BJ (cell line): ENCODE measurements around the gene PCED1B. TPM values are rescaled to one million over a fixed set of nuclear protein-coding genes. Genes with fewer than 3 reads are reported as not detected.
"Not testable (repeated sequence)": the region's sequence is repeated elsewhere in the genome, so short reads cannot be mapped to it uniquely, and the experiment has no call there.

ENCODE experiments used
- CTCF ChIA-PET: fragments of 350-600 bp; formaldehyde crosslinking; extraction: SDS; loops from one replicate; lab custom pipeline; 2021; ENCODE audit warnings: antibody characterized with exemption, inconsistent platforms; lab: Yijun Ruan, JAX
- POLR2A ChIA-PET: fragments of 300-600 bp; sonication (Branson Sonifier 250); formaldehyde crosslinking; extraction: SDS; loops from one replicate; lab custom pipeline; 2021; ENCODE audit warnings: antibody characterized with exemption; lab: Charles Lee
- DNase-seq: peaks from one replicate; pipeline ENCODE4 v3.0.0-alpha.2; 2011; ENCODE audit warnings: low read depth
- H3K27me3 ChIP-seq: 2 replicates; pipeline ENCODE4 v1.6.0; 2011; ENCODE audit warnings: low read length; ENCODE audit not compliant: control insufficient read depth, insufficient read depth
- H3K36me3 ChIP-seq: 2 replicates; pipeline ENCODE4 v1.5.1; 2011; ENCODE audit warnings: low read length; ENCODE audit not compliant: control insufficient read depth, insufficient read depth
- H3K4me3 ChIP-seq: 2 replicates; pipeline ENCODE4 v1.5.1; 2011; ENCODE audit warnings: low read depth, mild to moderate bottlenecking, control low read depth, low read length
- polyA plus RNA-seq: library from polyadenylated mRNA; depleted of rRNA; stranded (reverse); fragments of >200 nt; gene quantifications from 2 replicates; pipeline ENCODE4 v1.2.3, GENCODE V29; 2011
- TF ChIP-seq, protein P1 (sequence below): IDR thresholded peaks from 2 replicates; pipeline ENCODE4 v1.5.1; 2011; ENCODE audit warnings: low read depth, mild to moderate bottlenecking, control low read depth, inconsistent platforms, low read length, moderate library complexity; ENCODE audit not compliant: insufficient read depth

Gene PCED1B
- polyA plus RNA-seq, 1 experiment = 7.8 TPM

DNA sequence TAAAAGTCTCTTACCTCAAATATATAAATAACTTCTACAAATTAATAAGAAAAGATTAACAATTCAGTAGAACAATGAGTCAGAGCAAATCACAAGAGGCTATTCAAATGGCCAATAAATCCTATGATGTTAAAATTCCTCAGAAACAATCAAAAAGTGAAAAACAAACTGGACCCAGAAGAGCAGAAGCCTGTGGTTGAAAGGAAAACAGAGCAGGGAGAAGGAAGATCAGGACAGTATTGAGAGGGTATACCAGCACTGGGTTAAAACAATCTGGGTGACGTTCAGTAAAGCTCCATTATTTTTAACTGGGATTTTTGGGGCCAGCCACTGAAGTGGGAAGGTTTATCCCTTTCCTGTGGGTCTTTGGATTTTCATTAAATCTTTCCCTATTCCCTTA is 39.7 kb upstream of the PCED1B start:
- Histone ChIP-seq H3K4me3 (no peak overlapping the region), H3K27me3 (no peaks in the 10 kb centered on the region), H3K36me3 (no peaks in the 10 kb centered on the region)
- DNase-seq = no peak
- ChIA-PET CTCF (no interaction called here), POLR2A (no interaction called here)
- TF ChIP-seq, protein P1, sequence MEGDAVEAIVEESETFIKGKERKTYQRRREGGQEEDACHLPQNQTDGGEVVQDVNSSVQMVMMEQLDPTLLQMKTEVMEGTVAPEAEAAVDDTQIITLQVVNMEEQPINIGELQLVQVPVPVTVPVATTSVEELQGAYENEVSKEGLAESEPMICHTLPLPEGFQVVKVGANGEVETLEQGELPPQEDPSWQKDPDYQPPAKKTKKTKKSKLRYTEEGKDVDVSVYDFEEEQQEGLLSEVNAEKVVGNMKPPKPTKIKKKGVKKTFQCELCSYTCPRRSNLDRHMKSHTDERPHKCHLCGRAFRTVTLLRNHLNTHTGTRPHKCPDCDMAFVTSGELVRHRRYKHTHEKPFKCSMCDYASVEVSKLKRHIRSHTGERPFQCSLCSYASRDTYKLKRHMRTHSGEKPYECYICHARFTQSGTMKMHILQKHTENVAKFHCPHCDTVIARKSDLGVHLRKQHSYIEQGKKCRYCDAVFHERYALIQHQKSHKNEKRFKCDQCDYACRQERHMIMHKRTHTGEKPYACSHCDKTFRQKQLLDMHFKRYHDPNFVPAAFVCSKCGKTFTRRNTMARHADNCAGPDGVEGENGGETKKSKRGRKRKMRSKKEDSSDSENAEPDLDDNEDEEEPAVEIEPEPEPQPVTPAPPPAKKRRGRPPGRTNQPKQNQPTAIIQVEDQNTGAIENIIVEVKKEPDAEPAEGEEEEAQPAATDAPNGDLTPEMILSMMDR = no peak

DNA sequence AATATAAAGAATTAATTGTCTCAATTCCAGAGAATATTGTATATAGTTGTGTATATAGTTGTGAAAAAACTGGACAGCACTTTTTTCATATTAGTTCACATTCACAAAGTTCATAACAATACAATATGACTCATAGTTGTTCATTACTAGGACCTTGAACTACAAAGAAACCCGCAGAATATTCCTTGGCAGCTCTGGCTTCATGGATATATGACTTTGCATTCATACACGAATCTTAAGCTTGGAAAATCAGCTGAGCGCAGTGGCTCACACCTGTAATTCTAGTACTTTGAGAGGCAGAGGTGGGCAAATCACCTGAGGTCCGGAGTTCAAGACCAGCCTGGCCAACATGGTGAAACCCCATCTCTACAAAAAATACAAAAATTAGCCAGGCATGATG is 38.1 kb upstream of the PCED1B start:
- no peaks in the 10 kb centered on the region for H3K36me3 ChIP-seq
- ChIA-PET POLR2A (no interaction called here), CTCF (no interaction called here)
- no peak overlapping the region for H3K4me3 ChIP-seq
- DNase-seq = no peak
- TF ChIP-seq, protein P1 = no peak
- no peaks in the 10 kb centered on the region for H3K27me3 ChIP-seq

DNA sequence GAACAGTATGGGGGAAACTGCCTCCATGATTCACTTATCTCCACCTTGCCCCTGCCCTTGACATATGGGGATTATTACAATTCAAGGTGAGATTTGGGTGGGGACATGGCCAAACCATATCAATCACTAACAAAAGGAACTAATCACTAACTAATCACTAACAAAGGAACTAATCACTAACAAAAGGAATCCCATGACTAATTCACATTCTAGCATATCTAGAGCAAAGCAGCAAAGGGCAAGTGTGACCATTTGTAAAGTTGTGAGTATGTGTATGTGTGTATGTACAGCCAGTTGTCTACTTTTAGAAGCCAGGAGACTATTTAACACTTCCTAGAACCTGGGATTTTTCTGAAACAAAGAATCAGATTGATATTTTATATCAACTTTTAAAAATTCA is 30.9 kb upstream of the PCED1B start:
- Histone ChIP-seq H3K4me3 (no peak overlapping the region), H3K27me3 (no peaks in the 10 kb centered on the region), H3K36me3 (no peaks in the 10 kb centered on the region)
- TF ChIP-seq, protein P1 = no peak
- ChIA-PET CTCF (no interaction called here), POLR2A (no interaction called here)
- no peak for DNase-seq

DNA sequence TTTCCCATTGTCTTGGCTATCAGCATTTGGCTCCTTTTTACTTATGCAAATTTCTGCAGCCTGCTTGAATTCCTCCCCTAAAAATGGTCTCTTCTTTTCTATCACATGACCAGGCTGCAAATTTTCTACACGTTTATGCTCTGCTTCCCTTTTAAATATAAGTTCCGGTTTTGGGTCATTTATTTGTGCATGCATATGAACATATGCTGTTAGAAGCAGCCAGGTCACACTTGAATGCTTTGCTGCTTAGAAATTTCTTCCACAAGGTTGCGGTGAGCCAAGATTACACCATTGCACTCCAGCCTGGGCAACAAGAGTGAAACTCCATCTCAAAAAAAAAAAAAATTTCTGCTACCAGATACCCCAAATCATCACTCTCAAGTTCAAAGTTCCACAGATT is 28.1 kb upstream of the PCED1B start:
- CTCF ChIA-PET, H3K36me3 ChIP-seq, H3K4me3 ChIP-seq, H3K27me3 ChIP-seq, DNase-seq, POLR2A ChIA-PET: not testable (repeated sequence)

DNA sequence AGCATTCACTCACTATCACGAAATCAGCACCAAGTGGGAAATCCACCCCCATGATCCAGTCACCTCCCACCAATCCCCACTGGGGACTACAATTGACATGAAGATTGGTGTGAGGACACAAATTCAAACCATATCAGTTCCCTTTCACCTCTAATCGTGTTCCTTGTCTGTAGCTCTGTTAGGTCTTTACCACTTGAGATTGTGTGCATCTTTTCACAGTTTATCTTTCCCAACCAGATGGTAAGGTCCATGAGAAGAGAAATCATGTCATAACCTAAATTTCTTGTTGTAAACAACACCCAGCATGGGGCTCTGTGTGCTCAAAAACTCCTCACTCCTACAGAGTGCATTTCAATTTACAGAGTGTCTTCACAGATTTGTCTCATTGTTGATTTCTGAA is 27.1 kb upstream of the PCED1B start:
- TF ChIP-seq, protein P1 = no peak
- POLR2A ChIA-PET = no interaction called here
- CTCF ChIA-PET = no interaction called here

DNA sequence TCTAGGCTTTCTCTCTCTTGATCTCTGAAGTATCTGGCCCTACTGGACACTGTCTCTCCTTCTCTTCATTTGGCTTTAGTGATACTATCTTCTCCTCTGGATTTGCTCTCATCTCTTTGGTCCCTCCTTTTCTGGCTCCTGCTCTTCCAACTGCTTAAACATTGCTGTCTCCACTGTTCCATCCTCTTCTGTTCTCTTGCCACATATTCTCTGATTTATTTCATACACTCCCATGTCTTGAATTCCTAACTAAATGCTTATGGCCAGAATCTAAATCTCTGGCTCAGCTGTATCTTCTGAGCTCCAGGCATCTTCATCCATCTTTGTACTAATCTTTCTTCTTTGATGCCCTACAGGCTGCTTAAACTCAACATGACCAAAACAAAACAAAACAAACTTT is 25.5 kb upstream of the PCED1B start:
- POLR2A ChIA-PET = no interaction called here
- CTCF ChIA-PET = no interaction called here

More for the DNA sequence above, 27.1 kb upstream of the PCED1B start:
- Histone ChIP-seq H3K36me3 (no peaks in the 10 kb centered on the region), H3K4me3 (no peak overlapping the region), H3K27me3 (no peaks in the 10 kb centered on the region)
- DNase-seq = no peak

More for the DNA sequence above, 25.5 kb upstream of the PCED1B start:
- no peaks in the 10 kb centered on the region for H3K27me3 ChIP-seq
- H3K4me3 ChIP-seq = no peak overlapping the region
- TF ChIP-seq, protein P1 = no peak
- no peaks in the 10 kb centered on the region for H3K36me3 ChIP-seq
- DNase-seq = no peak
